ENCODE measurements around the gene UBE2U. TPM values are rescaled to one million over a fixed set of nuclear protein-coding genes. Genes with fewer than 3 reads are reported as not detected.
"Not testable (repeated sequence)": the region's sequence is repeated elsewhere in the genome, so short reads cannot be mapped to it uniquely, and the experiment has no call there.

The UBE2U gene
- total RNA-seq, 1 experiment from 2014 or later, result not detected

DNA sequence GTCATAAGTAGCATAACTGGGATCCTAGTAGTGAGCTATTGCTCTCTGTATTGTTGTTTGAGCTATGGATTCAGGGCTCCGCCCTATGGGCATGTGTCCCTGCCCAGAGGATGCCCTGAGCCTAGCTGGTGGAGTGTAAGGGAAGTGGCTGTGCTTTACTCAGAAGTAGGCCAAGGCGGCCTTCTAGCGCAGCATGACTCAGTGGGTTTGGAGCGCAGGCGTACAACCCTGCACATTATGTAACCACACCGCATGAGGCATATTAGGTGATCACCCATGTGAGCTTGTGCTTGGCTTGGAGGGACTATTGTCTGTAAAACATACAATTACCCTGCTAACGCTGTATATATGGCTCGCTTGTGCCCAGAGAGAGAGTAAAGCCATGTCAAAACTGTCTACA, 11.1 kb upstream of the UBE2U start:
- DNase-seq (ENCODE audit: low read depth), result no peak

DNA sequence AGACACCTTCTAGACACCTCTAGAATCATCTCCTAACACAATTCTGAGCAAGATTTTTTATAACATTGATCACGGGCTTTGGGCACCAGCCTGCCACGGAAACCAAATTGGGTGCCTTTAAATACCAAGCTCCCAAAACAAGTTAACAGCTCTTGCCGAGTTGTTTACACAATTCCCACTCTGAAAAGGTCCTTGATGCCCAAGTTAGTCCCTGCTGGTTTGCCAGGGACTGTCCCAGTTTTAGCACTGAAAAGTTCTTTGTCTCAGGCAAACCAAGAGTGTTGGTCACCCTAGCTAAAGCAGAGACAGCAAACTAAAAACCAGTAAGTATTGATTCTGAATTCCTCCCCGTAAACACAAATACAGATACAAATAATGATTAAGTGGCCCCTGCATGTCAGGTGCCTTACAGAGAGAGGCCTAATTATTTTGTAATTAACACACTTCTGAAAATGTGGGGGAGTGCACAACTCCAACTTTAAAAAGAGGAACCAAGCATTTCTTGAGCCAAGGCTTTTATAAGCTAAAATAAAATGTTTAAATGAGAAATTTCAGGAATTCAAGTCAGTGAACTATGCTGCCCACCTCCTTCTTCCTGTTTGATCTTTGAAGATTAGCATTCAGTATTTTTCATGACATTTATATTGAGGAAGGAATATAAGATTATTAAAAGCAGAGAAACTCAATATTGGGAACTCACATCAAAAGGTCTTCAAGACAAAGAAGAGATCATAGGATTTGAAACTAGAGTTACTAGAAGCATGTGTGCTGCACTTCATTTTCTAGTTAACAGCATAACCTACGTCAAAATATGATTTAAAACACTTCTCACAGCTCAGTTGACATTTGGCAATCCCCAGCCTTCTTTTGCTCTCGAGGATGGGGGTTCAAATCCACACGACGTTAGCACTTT, 9.0 kb upstream of the UBE2U start:
- no peak for DNase-seq (ENCODE audit: low read depth)

DNA sequence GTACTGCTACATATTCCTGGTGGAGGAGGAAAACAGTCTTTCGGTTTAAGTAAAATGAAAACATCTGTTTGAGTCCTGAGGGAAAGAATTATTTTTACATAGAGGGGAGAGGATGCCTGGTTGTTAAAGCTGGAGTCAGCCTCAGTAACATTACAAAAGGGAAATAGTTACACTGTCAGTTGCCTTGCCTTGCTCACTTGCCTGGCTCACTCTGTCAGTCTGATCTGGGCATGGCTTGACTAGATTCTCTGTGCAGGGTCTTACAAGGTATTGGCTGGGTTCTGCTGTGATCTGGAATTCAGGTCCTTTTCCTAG, 8.4 kb upstream of the UBE2U start:
- no peak for DNase-seq (ENCODE audit: low read depth)

DNA sequence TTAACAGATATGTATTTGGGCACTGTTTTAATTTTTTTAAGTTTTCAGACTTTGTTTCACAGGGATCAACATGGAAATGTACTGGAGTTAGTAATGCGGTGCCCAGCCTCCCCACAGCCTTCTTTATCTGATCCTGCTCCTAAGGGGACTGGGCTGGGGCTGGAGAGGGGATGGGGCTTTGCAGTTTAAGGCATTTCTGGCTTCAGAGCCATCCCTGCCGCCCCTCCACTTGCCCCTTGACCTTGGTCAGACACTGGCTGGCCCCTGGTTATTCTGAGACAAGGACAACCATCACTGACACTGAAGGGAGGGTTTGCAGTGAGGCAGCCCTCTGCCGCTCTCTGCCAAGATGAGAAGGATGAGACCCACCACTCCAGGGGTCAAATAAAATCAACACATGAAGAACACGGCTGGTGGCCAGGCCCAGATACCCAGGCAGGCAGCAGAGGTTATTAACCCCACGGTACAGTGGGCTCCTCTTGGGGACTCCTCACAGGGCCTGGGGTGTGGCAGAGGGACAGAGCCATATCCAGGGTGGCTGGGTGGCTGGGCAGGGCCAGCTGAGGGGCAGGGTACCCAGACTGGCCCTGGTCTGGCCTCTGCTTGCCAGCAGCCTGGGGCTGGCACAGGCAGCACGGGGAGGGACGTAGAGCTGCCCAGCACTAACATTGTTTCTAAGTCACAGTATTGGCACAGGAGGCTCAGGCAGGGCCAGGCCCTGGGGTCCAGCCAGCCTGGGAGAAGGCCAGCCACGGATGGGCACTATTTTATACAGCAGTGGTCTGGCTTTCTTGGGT, 7.2 kb upstream of the UBE2U start:
- DNase-seq (ENCODE audit: low read depth), result no peak

DNA sequence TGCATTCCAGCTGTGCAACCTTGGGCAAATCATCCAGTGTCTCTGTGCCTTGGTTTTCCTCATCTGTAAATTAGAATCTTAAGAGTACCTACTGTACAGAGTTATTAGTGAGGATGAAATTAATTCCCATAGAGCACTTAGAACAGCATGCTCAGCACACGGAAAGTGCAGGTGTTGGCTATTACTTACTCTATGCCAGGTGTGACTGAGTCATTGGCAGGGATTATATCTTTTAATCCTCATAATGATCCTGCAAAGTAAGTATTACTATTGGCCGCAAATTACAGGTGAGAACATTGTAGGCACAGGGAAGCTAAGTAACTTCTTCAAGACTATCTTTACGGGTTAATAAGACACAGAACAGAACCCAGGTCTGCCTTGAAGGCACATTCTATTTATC, 6.3 kb upstream of the UBE2U start:
- DNase-seq (ENCODE audit: low read depth), result no peak

DNA sequence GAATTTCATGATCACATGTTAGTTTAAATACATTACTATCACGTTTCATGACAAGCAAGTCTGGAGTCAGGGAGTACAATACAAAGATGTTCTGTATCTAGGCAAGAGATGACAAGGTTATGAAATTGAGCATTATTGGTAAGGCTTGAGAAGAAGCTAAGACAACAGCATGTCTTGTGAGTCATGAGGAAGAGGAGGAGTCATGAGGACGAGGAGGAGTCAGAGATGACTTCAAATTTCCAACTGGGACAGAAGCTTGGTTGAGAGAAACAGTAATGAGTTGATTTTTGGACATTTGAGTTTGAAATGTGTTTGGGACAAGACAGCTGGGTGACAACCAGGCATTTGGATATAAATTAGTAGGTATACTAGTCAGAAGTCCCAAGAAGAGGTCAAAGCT, 4.3 kb upstream of the UBE2U start:
- DNase-seq (ENCODE audit: low read depth), result no peak

DNA sequence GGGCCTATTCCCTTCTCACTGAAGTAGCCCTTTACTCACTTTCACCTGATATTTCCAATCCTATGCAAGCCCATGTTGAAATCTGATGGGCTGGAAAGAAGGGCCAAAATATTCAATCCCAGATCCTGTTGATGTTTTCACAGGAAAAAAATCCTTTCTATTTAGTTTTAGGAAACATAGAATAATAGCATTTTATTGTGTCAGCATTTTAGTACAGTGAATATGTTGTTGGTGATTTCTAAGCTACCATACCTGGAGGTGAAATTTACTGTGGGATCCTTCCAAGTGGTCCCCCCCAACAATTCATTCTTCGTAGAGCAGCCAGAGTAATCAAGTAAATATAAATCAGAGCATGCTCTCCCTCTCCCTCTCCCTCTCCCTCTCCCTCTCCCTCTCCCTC, 3.4 kb upstream of the UBE2U start:
- no peak for DNase-seq (ENCODE audit: low read depth)

DNA sequence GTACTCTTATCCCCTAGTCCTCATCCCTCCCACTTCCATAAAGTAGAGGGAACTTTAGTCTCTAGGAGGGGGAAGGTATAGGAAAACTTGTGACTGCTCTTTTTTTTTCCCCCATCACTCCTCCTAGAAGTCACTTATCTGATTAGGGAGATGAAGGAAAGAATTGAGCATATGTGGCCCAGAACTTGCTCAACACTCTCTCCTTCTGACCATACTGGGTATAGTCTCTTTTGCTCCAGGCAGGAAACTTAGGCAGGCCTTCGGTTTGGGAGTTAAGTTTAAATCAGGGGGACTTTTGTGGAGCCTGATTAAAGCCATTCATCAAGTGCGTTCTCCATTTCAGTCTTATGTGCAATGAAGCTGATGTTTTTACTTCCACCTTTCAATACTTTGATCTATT, 5.8 kb downstream of the UBE2U start:
- DNase-seq (ENCODE audit: low read depth), result no peak

DNA sequence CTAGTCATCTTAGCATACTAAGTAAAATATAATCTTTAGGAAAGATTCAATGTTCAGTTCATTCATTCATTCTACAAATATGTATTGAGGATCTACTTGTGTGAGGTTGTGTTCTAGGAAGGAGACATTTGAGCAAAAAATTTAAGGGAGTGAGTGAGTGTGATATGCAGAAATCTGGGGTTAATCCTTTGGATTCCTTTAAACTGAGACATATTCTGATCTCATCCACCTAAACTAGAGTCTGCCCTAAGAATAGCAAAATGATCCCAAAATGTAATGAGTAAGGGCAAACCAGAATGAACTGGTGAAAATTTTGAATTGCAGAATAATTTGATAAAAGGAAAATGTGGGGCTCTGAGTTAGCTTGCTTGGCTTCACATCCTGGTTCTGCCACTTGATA, 8.6 kb downstream of the UBE2U start:
- peak; percentile 30 for DNase-seq (ENCODE audit: low read depth)

DNA sequence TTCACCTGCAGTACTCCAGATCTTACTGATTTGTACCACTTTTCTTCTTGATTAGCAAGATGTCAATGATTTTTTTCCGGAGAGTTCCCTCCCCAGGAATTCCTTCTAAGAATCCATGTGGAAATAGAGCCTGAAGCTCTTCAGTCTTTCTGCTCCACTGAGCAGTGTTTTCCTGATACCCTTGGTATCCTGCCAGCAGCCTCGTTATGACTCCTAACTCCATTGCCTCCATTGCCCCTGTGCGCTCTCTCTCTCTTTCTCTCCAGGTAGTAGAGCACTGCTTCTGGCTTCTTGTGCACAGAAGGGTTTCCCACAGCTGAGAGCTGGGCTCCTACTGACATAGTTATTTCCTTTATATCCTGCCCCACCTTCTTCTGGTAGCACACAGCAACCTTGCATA, 12.2 kb downstream of the UBE2U start:
- DNase-seq (ENCODE audit: low read depth), result peak; percentile 29

DNA sequence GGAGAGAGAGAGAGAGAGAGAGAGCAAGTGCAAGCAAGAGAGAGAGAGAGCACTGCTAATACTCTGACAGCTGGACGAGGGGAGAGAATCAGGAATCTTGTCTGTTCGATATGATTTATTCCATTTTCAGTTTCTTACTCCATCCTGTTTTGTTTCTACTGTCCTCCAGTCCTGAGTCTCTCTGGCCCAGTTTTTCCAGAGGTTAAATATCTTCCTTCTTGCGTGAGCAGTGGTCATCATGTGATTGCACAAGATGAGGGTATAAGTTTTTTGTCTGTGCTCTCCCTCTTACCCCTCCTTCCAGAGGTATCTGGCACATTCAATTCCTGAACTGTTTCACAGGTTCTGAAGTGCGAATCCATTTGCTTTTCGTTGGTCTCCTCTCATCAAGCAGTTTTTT, 16.8 kb downstream of the UBE2U start:
- no peak for DNase-seq (ENCODE audit: low read depth)

DNA sequence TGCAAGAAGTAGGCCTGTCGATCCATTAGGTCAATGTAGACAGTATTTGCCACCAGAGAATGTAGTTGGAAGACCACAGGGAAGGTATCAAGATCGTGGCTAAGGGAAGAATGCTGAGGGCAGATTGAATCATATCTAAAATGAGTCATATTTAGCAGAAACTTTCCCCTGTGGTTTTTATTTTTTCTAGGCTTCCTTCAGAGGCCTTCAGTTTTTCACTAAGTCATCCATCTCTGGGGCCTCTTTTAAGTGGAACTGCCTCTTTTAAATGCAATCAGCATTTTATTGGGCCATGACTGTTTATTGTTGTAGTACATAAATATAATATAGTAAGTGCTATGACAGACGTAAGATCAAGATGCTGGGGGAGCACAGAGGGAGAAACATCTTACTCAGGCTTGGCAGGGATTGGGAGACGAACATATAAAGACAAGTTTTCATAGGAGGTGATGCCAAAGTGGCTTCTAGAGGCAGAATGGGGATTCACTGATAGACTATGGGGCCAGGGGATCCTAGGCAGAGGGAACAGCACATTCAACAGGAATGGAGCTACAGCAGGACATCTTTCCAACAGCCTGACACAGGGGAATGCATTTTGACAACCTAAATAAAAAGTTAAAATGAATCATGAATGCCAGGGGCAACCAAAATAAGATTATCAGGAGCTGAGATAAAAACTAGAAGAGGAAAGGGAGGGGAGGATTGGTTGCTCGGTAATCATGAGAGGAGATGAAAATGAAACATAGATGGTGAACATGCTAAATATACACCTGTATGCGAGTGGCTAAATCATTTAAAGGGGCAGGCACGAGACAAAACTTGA, 20.1 kb downstream of the UBE2U start:
- peak; percentile 88 for DNase-seq (ENCODE audit: low read depth)

DNA sequence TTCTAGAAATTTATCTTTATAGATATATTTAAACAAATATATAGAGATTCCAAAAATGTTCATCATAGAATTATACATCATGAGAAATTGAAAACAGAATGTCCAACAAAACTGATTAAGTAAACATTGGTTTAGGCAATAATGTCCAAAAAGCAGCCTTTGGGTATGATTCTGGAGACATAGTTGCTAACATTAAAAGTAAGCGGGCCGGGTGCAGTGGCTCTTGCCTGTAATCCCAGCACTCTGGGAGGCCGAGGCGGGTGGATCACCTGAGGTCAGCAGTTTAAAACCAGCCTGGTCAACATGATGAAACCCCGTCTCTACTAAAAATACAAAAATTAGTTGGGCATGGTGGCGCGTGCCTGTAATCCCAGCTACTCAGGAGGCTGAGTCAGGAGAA, 20.8 kb downstream of the UBE2U start:
- DNase-seq (ENCODE audit: low read depth), result not testable (repeated sequence)

DNA sequence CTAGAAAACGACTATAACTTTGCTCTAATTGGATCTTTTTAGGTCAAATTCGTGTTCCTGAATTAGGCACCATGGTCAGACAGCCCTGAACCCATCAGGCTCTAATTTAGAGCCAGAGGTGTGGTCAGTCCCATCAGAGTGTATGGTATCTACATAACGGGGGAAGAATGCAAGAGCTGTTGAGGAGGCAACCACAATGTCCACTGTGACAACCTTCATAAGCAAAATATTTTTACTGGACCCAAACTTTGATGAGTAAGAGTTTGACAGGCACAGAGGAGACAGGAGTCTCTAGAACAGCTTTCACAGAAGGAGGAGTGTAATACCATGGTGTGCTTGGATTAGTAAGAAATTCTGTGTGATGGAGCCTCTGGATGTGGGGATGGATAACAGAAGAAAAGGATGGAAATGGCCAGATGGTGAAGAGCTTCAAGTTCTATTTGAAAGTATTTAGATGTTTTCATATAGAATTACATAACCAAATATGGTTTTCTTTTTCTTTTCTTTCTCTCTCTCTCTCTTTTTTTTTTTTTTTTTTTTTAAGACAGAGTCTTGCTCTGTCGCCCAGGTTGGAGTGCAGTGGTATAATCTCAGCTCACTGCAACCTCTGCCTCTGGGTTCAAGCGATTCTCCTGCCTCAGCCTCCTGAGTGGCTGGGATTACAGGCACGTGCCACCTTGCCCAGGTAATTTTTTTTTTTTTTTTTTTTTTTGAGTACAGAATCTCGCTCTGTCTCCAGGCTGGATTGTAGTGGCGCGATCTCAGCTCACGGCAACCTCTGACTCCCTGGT, 24.9 kb downstream of the UBE2U start:
- peak; percentile 84 for DNase-seq (ENCODE audit: low read depth)

DNA sequence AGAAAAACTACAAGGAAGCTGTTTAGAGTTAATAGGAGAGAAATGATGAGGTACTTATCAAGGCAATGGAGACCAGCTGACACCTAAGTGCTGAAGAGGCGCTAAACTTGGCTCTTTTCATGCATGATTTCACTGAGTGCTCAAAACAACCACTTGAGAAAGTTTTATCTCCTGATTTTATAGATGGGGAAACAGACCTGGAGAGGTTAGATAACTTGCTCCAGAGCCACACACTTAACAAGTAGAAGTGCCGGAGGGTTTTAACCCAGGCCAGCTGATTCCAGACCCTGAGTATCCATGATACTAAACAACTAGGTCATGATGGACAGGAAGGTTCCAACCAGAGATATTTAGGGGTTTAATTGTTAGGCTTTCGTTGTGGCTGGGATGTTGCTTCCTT, 25.9 kb downstream of the UBE2U start:
- no peak for DNase-seq (ENCODE audit: low read depth)

DNA sequence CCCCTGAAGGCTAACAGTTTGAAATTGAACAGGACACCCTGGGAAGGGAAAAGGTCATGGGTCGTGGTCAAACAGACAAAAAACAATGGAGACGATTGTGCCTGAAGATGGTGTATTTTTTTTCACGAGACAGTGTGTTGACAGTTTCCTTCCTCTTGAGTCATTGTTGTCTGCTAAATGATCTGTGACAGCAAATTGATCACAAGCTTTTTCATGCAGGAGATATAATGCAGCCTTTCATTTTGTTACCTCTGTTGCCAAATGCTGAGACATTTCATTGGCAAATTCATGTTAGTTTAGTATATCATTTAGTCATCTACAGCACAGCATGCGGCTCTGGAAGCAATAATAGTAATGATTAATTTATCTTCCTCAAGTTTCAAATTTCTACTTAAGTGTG, 27.7 kb downstream of the UBE2U start:
- peak; percentile 19 for DNase-seq (ENCODE audit: low read depth)

DNA sequence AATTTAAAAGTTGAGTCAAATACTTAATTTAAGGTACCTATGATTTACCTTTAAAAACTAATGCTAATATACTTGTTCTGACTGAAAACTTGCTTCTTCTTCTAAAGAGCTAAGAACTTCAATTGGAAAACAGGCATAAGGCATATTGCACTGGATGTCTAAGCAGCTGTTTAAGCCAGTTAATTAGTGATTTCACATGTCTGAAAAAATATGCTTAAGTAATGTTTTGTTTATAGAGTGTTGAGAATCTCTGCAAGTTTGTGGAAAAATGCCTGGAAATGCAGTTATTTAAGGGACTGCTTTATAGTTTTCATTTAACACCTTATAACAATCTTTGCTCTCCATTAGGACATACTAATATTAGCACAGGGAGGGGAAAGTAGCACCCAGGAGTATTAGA, 28.2 kb downstream of the UBE2U start:
- no peak for DNase-seq (ENCODE audit: low read depth)

DNA sequence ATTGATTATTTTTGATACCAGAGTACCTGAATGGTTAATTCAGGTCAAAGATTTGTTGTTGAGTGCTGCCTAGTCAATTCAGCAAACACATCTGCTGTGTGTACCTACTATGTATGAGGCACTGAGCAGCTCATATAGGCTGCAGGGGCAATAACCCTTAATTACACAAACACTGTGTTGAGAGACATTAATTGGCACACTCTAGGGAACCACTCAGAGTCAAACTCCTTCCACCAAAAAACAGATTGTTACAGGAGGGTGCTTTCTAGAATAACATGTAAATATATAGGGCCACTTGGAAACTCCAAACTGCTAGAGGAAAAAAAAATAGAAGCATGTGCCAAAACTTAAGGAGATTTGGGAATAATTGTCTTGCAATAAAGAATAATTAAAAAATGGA, 31.3 kb downstream of the UBE2U start:
- DNase-seq (ENCODE audit: low read depth), result no peak

DNA sequence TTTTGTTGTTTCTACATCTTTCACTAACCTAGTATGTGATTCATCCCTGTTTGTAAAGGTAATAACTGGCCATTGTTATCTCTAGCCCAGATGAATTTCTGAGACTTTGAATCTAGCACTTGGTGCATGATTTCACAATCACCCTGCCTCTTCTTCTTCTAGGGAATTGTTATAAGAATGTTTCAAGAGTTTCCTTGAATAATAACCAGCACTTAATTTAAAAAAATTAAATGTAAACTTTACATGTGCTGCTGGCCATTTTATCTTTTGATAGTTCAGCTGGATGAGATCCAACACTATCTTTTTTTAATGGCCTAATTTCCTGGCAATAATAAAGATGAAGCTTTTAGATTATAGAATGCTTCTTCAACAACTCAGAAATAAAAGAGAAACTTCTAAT, 31.8 kb downstream of the UBE2U start:
- DNase-seq (ENCODE audit: low read depth), result no peak

DNA sequence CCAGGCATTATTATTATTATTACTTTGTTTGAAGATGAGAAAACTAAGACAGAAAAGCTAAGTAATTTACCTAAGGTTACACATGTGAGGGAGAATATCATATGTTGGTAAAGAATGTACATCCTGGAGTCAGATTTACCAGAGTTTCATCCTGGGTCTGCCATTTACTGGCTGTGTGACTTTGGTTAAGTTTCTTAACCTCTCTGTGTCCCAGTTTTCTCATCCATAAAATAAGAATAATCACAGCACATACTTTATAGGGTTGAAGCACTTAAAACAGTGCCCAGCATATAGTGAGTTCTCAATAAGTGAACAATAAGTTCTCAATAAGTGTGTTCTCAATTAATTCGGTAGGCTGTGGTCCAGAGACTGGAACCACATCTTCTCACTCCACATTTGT, 32.5 kb downstream of the UBE2U start:
- DNase-seq (ENCODE audit: low read depth), result no peak

DNA sequence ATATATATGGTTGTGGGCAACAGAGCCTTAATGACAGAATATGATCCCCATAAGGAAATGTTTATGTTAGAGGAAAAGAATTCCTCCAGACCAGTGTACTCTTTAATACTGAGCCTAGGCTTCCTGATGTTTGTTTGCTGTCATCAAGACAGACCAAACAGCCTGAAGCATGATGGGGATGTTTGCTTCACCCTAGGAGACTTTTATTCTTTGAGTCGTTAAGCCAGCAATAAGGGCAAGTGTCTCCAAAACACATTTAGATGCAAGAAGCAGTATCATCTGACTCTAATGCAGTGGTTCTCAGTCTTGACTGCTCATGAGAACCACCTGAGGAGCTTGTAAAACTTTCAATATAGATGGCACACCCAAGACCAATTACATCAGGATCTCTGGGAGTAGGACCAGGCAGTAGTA, 33.1 kb downstream of the UBE2U start:
- no peak for DNase-seq (ENCODE audit: low read depth)

DNA sequence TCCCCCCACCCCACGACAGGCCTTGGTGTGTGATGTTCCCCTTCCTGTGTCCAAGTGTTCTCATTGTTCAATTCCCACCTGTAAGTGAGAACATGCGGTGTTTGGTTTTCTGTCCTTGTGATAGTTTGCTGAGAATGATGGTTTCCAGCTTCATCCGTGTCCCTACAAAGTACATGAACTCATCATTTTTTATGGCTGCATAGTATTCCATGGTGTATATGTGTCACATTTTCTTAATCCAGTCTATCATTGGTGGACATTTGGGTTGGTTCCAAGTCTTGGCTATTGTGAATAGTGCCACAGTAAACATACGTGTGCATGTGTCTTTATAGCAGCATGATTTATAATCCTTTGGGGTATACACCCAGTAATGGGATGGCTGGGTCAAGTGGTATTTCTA, 36.1 kb downstream of the UBE2U start:
- DNase-seq (ENCODE audit: low read depth), result not testable (repeated sequence)
